Measurements from ENCODE around the gene EPB41L4B. TPM values are rescaled to one million over a fixed set of nuclear protein-coding genes. Genes with fewer than 3 reads are reported as not detected.
"Not testable (repeated sequence)": the region's sequence is repeated elsewhere in the genome, so short reads cannot be mapped to it uniquely, and the experiment has no call there.

EPB41L4B gene
- total and polyA plus RNA-seq, 9 donors, result 6.2 to 14.3 (median 6.8) TPM

GRCh38 chr9:109286981-109287380 is 33.9 kb downstream of the EPB41L4B start:
- DNase-seq, result no peak
- no peak overlapping the region for H3K4me3 ChIP-seq (ENCODE audit: low read length)
- peaks cover 11% of the 10 kb centered on the region for H3K4me1 ChIP-seq (ENCODE audit: control insufficient read depth, insufficient read depth, low read length)
- no peaks in the 10 kb centered on the region for H3K9me3 ChIP-seq (replicated peaks; ENCODE audit: control insufficient read depth, low read depth, low read length)
- no peaks in the 10 kb centered on the region for H3K27me3 ChIP-seq (ENCODE audit: control insufficient read depth, insufficient read depth, low read length)
- no peaks in the 10 kb centered on the region for H3K36me3 ChIP-seq (ENCODE audit: control insufficient read depth, insufficient read depth, low read length)
- peak overlapping the region; percentile 10 for H3K27ac ChIP-seq (ENCODE audit: low read length)

GRCh38 chr9:109286571-109286977 is 34.3 kb downstream of the EPB41L4B start:
- Histone ChIP-seq H3K4me3 (ENCODE audit: low read length) (no peak overlapping the region), H3K27me3 (ENCODE audit: control insufficient read depth, insufficient read depth, low read length) (no peaks in the 10 kb centered on the region), H3K9me3 (replicated peaks; ENCODE audit: control insufficient read depth, low read depth, low read length) (no peaks in the 10 kb centered on the region), H3K36me3 (ENCODE audit: control insufficient read depth, insufficient read depth, low read length) (no peaks in the 10 kb centered on the region), H3K27ac (ENCODE audit: low read length) (no peak overlapping the region), H3K4me1 (ENCODE audit: control insufficient read depth, insufficient read depth, low read length) (peaks cover 11% of the 10 kb centered on the region)
- no CpG with 5 or more reads among the region's 4 CpGs for WGBS (ENCODE audit: insufficient coverage)
- DNase-seq, result no peak

GRCh38 chr9:109283672-109284071 is 37.2 kb downstream of the EPB41L4B start:
- DNase-seq; H3K9me3 ChIP-seq (replicated peaks; ENCODE audit: control insufficient read depth, low read depth, low read length); H3K27me3 ChIP-seq (ENCODE audit: control insufficient read depth, insufficient read depth, low read length); H3K36me3 ChIP-seq (ENCODE audit: control insufficient read depth, insufficient read depth, low read length); H3K27ac ChIP-seq (ENCODE audit: low read length); H3K4me3 ChIP-seq (ENCODE audit: low read length): not testable (repeated sequence)
- peaks cover 19% of the 10 kb centered on the region for H3K4me1 ChIP-seq (ENCODE audit: control insufficient read depth, insufficient read depth, low read length)
- no CpG with 5 or more reads among the region's 2 CpGs for WGBS (ENCODE audit: insufficient coverage)

- Histone ChIP-seq H3K4me1 (ENCODE audit: control insufficient read depth, insufficient read depth, low read length) (peaks cover 25% of the 10 kb centered on the region), H3K9me3 (replicated peaks; ENCODE audit: control insufficient read depth, low read depth, low read length) (no peaks in the 10 kb centered on the region), H3K27me3 (ENCODE audit: control insufficient read depth, insufficient read depth, low read length) (no peaks in the 10 kb centered on the region), H3K36me3 (ENCODE audit: control insufficient read depth, insufficient read depth, low read length) (no peaks in the 10 kb centered on the region), H3K27ac (ENCODE audit: low read length) (no peak overlapping the region), H3K4me3 (ENCODE audit: low read length) (no peak overlapping the region)
- WGBS (ENCODE audit: insufficient coverage), result 89% methylated on average over 2 of the region's 3 CpGs
- DNase-seq, result no peak
These were observed 37.8 kb downstream of the EPB41L4B start for GRCh38 chr9:109283012-109283411.

- Histone ChIP-seq H3K36me3 (ENCODE audit: control insufficient read depth, insufficient read depth, low read length) (no peaks in the 10 kb centered on the region), H3K4me3 (ENCODE audit: low read length) (no peak overlapping the region), H3K27ac (ENCODE audit: low read length) (no peak overlapping the region), H3K27me3 (ENCODE audit: control insufficient read depth, insufficient read depth, low read length) (no peaks in the 10 kb centered on the region), H3K9me3 (replicated peaks; ENCODE audit: control insufficient read depth, low read depth, low read length) (no peaks in the 10 kb centered on the region), H3K4me1 (ENCODE audit: control insufficient read depth, insufficient read depth, low read length) (peaks cover 31% of the 10 kb centered on the region)
- no peak for DNase-seq
- WGBS (ENCODE audit: insufficient coverage), result 86% methylated on average over 1 of the region's 3 CpGs
These were observed 38.6 kb downstream of the EPB41L4B start for GRCh38 chr9:109282302-109282701.

- Histone ChIP-seq H3K9me3 (replicated peaks; ENCODE audit: control insufficient read depth, low read depth, low read length) (no peaks in the 10 kb centered on the region), H3K4me1 (ENCODE audit: control insufficient read depth, insufficient read depth, low read length) (peaks cover 34% of the 10 kb centered on the region), H3K27ac (ENCODE audit: low read length) (no peak overlapping the region), H3K27me3 (ENCODE audit: control insufficient read depth, insufficient read depth, low read length) (no peaks in the 10 kb centered on the region), H3K36me3 (ENCODE audit: control insufficient read depth, insufficient read depth, low read length) (no peaks in the 10 kb centered on the region), H3K4me3 (ENCODE audit: low read length) (no peak overlapping the region)
- WGBS (ENCODE audit: insufficient coverage), result no CpG with 5 or more reads among the region's 8 CpGs
- no peak for DNase-seq
These were observed 39.3 kb downstream of the EPB41L4B start for GRCh38 chr9:109281518-109281917.

- whole genome bisulfite sequencing (ENCODE audit: insufficient coverage), result 58% methylated on average over 2 of the region's 2 CpGs
- Histone ChIP-seq H3K27me3 (ENCODE audit: control insufficient read depth, insufficient read depth, low read length) (no peaks in the 10 kb centered on the region), H3K27ac (ENCODE audit: low read length) (peak overlapping the region; percentile 70), H3K9me3 (replicated peaks; ENCODE audit: control insufficient read depth, low read depth, low read length) (no peaks in the 10 kb centered on the region), H3K36me3 (ENCODE audit: control insufficient read depth, insufficient read depth, low read length) (no peaks in the 10 kb centered on the region), H3K4me1 (ENCODE audit: control insufficient read depth, insufficient read depth, low read length) (peaks cover 53% of the 10 kb centered on the region), H3K4me3 (ENCODE audit: low read length) (no peak overlapping the region)
- no peak for DNase-seq
These were observed 42.0 kb downstream of the EPB41L4B start for GRCh38 chr9:109278848-109279247.

GRCh38 chr9:109278216-109278615 is 42.6 kb downstream of the EPB41L4B start:
- no peaks in the 10 kb centered on the region for H3K9me3 ChIP-seq (replicated peaks; ENCODE audit: control insufficient read depth, low read depth, low read length)
- no peaks in the 10 kb centered on the region for H3K36me3 ChIP-seq (ENCODE audit: control insufficient read depth, insufficient read depth, low read length)
- no peak overlapping the region for H3K4me3 ChIP-seq (ENCODE audit: low read length)
- peak overlapping the region; percentile 70 for H3K27ac ChIP-seq (ENCODE audit: low read length)
- H3K4me1 ChIP-seq (ENCODE audit: control insufficient read depth, insufficient read depth, low read length), result peaks cover 59% of the 10 kb centered on the region
- WGBS (ENCODE audit: insufficient coverage), result 70% methylated on average over 4 of the region's 6 CpGs
- no peaks in the 10 kb centered on the region for H3K27me3 ChIP-seq (ENCODE audit: control insufficient read depth, insufficient read depth, low read length)
- DNase-seq, result no peak

GRCh38 chr9:109277451-109277850 is 43.4 kb downstream of the EPB41L4B start:
- Histone ChIP-seq H3K27me3 (ENCODE audit: control insufficient read depth, insufficient read depth, low read length) (no peaks in the 10 kb centered on the region), H3K4me3 (ENCODE audit: low read length) (no peak overlapping the region), H3K9me3 (replicated peaks; ENCODE audit: control insufficient read depth, low read depth, low read length) (no peaks in the 10 kb centered on the region), H3K27ac (ENCODE audit: low read length) (peak overlapping the region; percentile 55), H3K36me3 (ENCODE audit: control insufficient read depth, insufficient read depth, low read length) (no peaks in the 10 kb centered on the region), H3K4me1 (ENCODE audit: control insufficient read depth, insufficient read depth, low read length) (peaks cover 65% of the 10 kb centered on the region)
- no peak for DNase-seq
- 69% methylated on average over 9 of the region's 9 CpGs for WGBS (ENCODE audit: insufficient coverage)

GRCh38 chr9:109276469-109277440 is 44.1 kb downstream of the EPB41L4B start:
- peak overlapping the region; percentile 55 for H3K27ac ChIP-seq (ENCODE audit: low read length)
- H3K4me1 ChIP-seq (ENCODE audit: control insufficient read depth, insufficient read depth, low read length), result peaks cover 72% of the 10 kb centered on the region
- no peak for DNase-seq
- H3K27me3 ChIP-seq (ENCODE audit: control insufficient read depth, insufficient read depth, low read length), result no peaks in the 10 kb centered on the region
- no peaks in the 10 kb centered on the region for H3K36me3 ChIP-seq (ENCODE audit: control insufficient read depth, insufficient read depth, low read length)
- H3K4me3 ChIP-seq (ENCODE audit: low read length), result no peak overlapping the region
- no peaks in the 10 kb centered on the region for H3K9me3 ChIP-seq (replicated peaks; ENCODE audit: control insufficient read depth, low read depth, low read length)
- 84% methylated on average over 10 of the region's 13 CpGs for WGBS (ENCODE audit: insufficient coverage)
